Measurements from ENCODE around the gene MGLL.

- TF ChIP-seq CTCF (IDR thresholded peaks at IDR 0.05; ENCODE audit: low read depth, low read length, missing input control) (no peak), JUND (IDR thresholded peaks at IDR 0.05) (no peak), RAD21 (IDR thresholded peaks at IDR 0.05) (no peak), SP1 (IDR thresholded peaks at IDR 0.05) (no peak), REST (IDR thresholded peaks at IDR 0.05) (no peak), MAX (IDR thresholded peaks at IDR 0.05) (no peak), EGR1 (IDR thresholded peaks at IDR 0.05; ENCODE audit: low read depth in 2 of 2) (no peak), YY1 (IDR thresholded peaks at IDR 0.05) (no peak)
These were observed 101.1 kb downstream of the MGLL start for GRCh38 chr3:127720985-127721935.
